HG03432 (cell line): ENCODE measurements around the gene INPP5A.

ENCODE experiments used
- ATAC-seq: cut with Tn5 transposase; IDR thresholded peaks from one replicate; pipeline ENCODE4 v1.9.1; 2021; ENCODE audit warnings: mild to moderate bottlenecking, moderate library complexity; ENCODE audit not compliant: unreplicated experiment

The INPP5A gene

GRCh38 chr10:132534391-132535064, 3.1 kb upstream of the INPP5A start:
- no peak for ATAC-seq

- no peak for ATAC-seq
Measured at GRCh38 chr10:132535065-132535651, 2.4 kb upstream of the INPP5A start.

GRCh38 chr10:132536241-132536876, 1.2 kb upstream of the INPP5A start:
- peak; percentile 5 for ATAC-seq

- peak; percentile 86 for ATAC-seq
Measured at GRCh38 chr10:132536877-132537683, 507 bp upstream of the INPP5A start.

GRCh38 chr10:132538031-132538789, 623 bp downstream of the INPP5A start:
- ATAC-seq, result no peak

- no peak for ATAC-seq
Measured at GRCh38 chr10:132538790-132539421, 1.3 kb downstream of the INPP5A start.

- no peak for ATAC-seq
Measured at GRCh38 chr10:132539431-132539839, 1.8 kb downstream of the INPP5A start.

- no peak for ATAC-seq
Measured at GRCh38 chr10:132539894-132540293, 2.3 kb downstream of the INPP5A start.

- no peak for ATAC-seq
Measured at GRCh38 chr10:132540456-132540855, 2.9 kb downstream of the INPP5A start.

- ATAC-seq, result no peak
Measured at GRCh38 chr10:132541129-132541528, 3.5 kb downstream of the INPP5A start.

- no peak for ATAC-seq
Measured at GRCh38 chr10:132541601-132542011, 4.0 kb downstream of the INPP5A start.

- ATAC-seq, result no peak
Measured at GRCh38 chr10:132542086-132542775, 4.6 kb downstream of the INPP5A start.

GRCh38 chr10:132542819-132543218, 5.2 kb downstream of the INPP5A start:
- ATAC-seq, result no peak

- ATAC-seq, result no peak
Measured at GRCh38 chr10:132543916-132544743, 6.5 kb downstream of the INPP5A start.

GRCh38 chr10:132544744-132545658, 7.4 kb downstream of the INPP5A start:
- no peak for ATAC-seq

- no peak for ATAC-seq
Measured at GRCh38 chr10:132545659-132546367, 8.2 kb downstream of the INPP5A start.
